Stimulated activated naive CD8-positive, alpha-beta T cell treated with anti-CD3 and anti-CD28 coated beads, Interleukin-15, amount 100 ng/mL, for 72 hours (primary cell): Measurements from ENCODE around the gene METRNL.

ENCODE experiments used
- ATAC-seq: fragments of 150-1000 bp; cut with Tn5 transposase; 2 replicates; pipeline ENCODE4 v1.10.0; 2021; ENCODE audit warnings: mild to moderate bottlenecking, moderate library complexity
- DNase-seq, 2 donors: peaks; one replicate each; pipeline ENCODE4 v3.0.0; 2021 to 2022
- H3K27ac Mint-ChIP-seq, 2 donors: one replicate each; pipeline ENCODE4 v1.8.0; 2022; ENCODE audit warnings: mild to moderate bottlenecking in 2 of 2, mixed read lengths in 2 of 2, moderate library complexity in 2 of 2
- H3K27me3 Mint-ChIP-seq: one replicate; pipeline ENCODE4 v1.8.0; 2022; ENCODE audit warnings: mixed read lengths
- H3K4me1 Mint-ChIP-seq: one replicate; pipeline ENCODE4 v1.8.0; 2022; ENCODE audit warnings: mild to moderate bottlenecking, mixed read lengths
- H3K4me3 Mint-ChIP-seq, 2 donors: one replicate each; pipeline ENCODE4 v1.8.0; 2022; ENCODE audit warnings: mild to moderate bottlenecking in 2 of 2, mixed read lengths in 2 of 2, moderate library complexity in 1 of 2
- H3K9me3 Mint-ChIP-seq, 2 donors: one replicate each; pipeline ENCODE4 v1.8.0; 2022; ENCODE audit warnings: mixed read lengths in 2 of 2

The METRNL gene

DNA sequence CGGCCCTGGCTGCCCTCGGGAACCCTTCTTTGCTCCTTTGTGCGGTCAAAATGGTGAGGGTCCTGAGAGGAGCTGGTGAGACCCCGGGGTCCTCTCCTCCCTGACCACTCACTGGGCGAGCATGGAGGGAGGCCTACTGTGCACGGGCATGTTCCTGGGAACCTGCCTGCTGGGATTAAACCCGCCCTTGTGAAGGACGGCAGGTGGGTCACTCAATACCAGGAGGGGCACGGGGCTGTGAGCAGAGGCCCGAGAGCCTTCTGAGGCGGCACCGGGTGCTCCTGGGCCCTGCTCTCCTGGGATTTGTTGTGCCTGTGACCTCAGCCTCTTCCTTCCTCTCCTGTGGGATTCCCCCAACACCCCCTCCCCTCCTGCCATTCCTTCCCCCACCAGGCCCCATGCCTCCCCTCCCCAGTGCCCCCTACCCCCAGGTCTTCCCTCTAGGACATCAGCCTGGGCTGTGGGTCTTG is 19.7 kb downstream of the METRNL start:
- Mint-ChIP-seq H3K4me3 (no peak overlapping the region), H3K9me3 (no peaks in the 10 kb centered on the region), H3K27ac (peak overlapping the region in 1 of 2 donors; percentile 88), H3K4me1 (peaks cover 27% of the 10 kb centered on the region), H3K27me3 (peaks cover 46% of the 10 kb centered on the region)
- ATAC-seq, result peak; percentile 7
- no peak for DNase-seq

DNA sequence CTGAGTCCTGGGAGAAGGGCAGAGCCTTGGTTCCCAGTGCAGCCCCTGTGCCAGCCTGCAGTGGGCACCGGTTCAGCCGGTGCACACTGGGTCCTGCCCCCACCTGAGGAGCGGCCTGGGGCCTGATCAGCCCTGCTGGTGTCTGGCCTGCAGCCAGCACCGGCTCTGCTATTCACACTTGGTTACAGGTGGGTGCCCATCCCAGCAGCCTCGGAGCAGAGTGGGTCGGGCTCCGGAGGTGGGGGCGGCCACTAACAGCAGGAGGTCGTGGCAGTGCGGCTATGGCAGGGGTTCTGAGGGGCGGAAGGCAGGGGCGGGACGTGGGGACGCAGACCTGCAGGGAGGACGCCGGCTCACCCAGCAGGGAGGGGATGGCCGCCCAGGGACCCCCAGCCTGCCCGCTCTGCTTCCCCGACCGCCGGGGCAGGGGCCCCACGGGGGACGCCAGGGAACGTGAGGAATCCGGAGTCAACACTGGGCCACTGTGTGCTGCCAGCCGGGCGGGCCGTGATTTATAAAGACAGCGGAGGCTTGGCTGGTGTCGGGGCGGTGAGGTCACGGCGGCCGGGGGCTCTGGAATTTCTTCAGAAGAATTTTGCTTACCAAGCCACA is 20.3 kb downstream of the METRNL start:
- peak overlapping the region; percentile 61 to 88 for H3K27ac Mint-ChIP-seq
- peak overlapping the region; percentile 37 to 41 for H3K4me3 Mint-ChIP-seq
- H3K9me3 Mint-ChIP-seq, result no peaks in the 10 kb centered on the region
- DNase-seq (no peak), ATAC-seq (peak; percentile 49)
- peaks cover 52% of the 10 kb centered on the region for H3K27me3 Mint-ChIP-seq
- peaks cover 27% of the 10 kb centered on the region for H3K4me1 Mint-ChIP-seq

DNA sequence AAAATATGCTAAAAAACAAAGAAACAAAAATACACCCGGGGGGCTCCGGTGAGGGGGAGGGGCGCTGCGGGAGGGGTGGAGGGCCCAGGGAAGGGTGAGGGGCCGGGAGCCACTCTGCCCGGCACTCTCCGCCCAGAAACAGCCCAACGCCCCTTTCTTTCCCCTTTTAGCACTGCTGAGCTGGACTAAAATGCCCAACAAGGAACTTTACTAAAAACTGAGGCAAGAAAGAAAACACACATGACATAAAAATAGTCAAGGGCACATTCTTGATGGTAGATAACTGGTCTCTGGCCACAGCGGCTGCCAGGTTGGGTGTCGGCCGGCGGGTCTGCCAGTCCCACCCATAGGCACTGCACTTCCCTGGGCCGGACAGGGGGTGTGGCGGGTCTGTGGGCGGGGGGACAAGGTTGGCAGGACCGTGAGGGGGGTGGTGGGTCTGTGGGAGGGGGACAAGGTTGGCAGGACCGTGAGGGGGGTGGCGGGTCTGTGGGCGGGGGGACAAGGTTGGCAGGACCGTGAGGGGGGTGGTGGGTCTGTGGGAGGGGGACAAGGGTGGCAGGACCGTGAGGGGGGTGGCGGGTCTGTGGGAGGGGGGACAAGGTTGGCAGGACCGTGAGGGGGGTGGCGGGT is 20.9 kb downstream of the METRNL start:
- ATAC-seq (no peak), DNase-seq (no peak)
- no peaks in the 10 kb centered on the region for H3K9me3 Mint-ChIP-seq
- H3K4me3 Mint-ChIP-seq, result no peak overlapping the region
- H3K27ac Mint-ChIP-seq, result peak overlapping the region in 1 of 2 donors; percentile 61
- H3K4me1 Mint-ChIP-seq, result peaks cover 27% of the 10 kb centered on the region
- peaks cover 58% of the 10 kb centered on the region for H3K27me3 Mint-ChIP-seq

GRCh38 chr17:83100853-83101391 is 21.5 kb downstream of the METRNL start:
- no peaks in the 10 kb centered on the region for H3K9me3 Mint-ChIP-seq
- no peak overlapping the region for H3K4me3 Mint-ChIP-seq
- peaks cover 58% of the 10 kb centered on the region for H3K27me3 Mint-ChIP-seq
- H3K27ac Mint-ChIP-seq, result no peak overlapping the region
- DNase-seq (no peak), ATAC-seq (peak; percentile 16)
- H3K4me1 Mint-ChIP-seq, result peaks cover 27% of the 10 kb centered on the region

DNA sequence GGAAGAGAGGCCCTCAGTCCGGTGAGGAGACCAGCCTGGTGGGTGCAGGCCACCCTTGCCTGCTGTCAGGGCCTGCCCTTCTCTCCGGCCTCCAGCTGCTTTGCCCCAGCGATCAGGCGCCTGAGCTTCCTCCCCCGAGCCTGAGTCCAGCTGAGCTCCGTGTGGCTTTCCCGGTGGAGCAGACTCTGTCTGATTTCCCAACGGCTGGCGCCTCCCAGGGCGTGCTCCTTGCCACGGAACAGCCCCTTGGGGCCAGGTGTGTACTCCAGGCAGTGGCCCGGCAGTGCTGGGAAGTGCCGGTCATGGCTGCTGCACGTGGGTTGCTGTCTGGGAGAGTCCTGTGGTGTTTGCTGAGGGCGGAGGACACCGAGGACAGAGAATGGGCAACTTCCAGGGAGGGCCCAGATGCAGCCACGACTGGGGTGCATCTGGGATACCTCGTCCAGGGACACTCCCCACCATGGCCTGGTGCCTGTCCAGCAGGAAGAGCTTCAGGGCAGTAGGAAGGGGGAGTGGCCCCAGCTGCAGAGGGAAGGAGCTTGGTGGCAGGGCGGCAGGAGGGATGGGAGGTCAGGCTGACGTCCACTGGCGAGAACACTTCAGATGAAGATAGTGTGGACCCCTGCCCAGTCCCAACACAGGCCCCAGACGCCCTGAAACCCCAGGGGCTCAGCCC is 22.5 kb downstream of the METRNL start:
- Mint-ChIP-seq H3K27ac (no peak overlapping the region), H3K4me1 (peaks cover 27% of the 10 kb centered on the region), H3K27me3 (peaks cover 62% of the 10 kb centered on the region)

GRCh38 chr17:83103200-83103942 is 24.0 kb downstream of the METRNL start:
- no peak for ATAC-seq
- H3K27me3 Mint-ChIP-seq, result peaks cover 69% of the 10 kb centered on the region

More for the DNA sequence above, 22.5 kb downstream of the METRNL start:
- ATAC-seq, result no peak
- Mint-ChIP-seq H3K4me3 (no peak overlapping the region), H3K9me3 (no peaks in the 10 kb centered on the region)
- DNase-seq, result no peak

DNA sequence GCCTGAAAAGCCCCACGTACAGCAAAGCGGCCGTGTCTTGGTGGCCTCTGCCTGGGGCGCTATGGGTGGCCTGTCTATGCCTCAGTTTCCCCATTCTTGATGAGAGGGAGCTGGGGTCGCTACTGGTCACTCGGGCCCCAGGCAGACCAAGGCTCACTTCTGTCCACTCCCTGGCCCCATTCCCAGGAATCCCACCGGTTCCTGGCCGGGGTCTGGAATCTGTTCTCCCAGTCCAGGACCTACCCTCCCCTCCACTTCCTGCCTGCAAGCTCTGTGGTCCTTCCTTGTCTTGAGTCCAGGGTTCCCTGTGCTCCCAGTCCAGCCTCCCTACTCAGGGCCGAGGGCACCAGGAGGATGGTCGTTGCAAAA is 24.5 kb downstream of the METRNL start:
- no peak overlapping the region for H3K27ac Mint-ChIP-seq
- H3K4me3 Mint-ChIP-seq, result peak overlapping the region in 1 of 2 donors; percentile 59
- peaks cover 69% of the 10 kb centered on the region for H3K27me3 Mint-ChIP-seq
- no peaks in the 10 kb centered on the region for H3K9me3 Mint-ChIP-seq
- no peak for ATAC-seq
- peaks cover 27% of the 10 kb centered on the region for H3K4me1 Mint-ChIP-seq
- no peak for DNase-seq

More at GRCh38 chr17:83103200-83103942, 24.0 kb downstream of the METRNL start:
- DNase-seq, result no peak
- H3K4me3 Mint-ChIP-seq, result peak overlapping the region in 1 of 2 donors; percentile 59
- H3K4me1 Mint-ChIP-seq, result peaks cover 27% of the 10 kb centered on the region
- no peaks in the 10 kb centered on the region for H3K9me3 Mint-ChIP-seq
- no peak overlapping the region for H3K27ac Mint-ChIP-seq

- H3K27ac Mint-ChIP-seq, result peak overlapping the region in 1 of 2 donors; percentile 83
- H3K9me3 Mint-ChIP-seq, result no peaks in the 10 kb centered on the region
- DNase-seq (no peak), ATAC-seq (peak; percentile 13)
- no peak overlapping the region for H3K4me3 Mint-ChIP-seq
- H3K4me1 Mint-ChIP-seq, result peaks cover 19% of the 10 kb centered on the region
- H3K27me3 Mint-ChIP-seq, result peaks cover 69% of the 10 kb centered on the region
Measured at GRCh38 chr17:83104577-83105505, 25.4 kb downstream of the METRNL start.

DNA sequence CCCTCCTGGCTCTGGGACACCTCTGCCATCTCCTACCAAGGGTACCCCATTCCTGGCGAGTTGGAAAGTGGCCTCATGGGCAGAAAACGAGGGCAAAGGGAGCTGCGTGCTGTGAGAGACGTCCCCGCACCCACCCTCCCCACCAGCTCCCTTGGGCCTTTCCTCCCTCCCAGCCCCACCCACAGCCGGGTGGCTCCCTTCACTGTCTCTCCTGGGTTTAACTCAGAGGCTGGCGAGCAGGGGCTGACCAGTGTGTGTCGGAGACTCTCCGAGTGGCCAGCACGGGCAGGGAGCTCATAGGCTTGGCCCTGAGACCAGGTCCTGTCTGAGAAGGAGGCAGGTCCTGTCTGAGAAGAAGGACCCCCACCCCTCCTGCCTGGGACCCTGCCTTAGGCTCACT is 26.1 kb downstream of the METRNL start:
- peaks cover 14% of the 10 kb centered on the region for H3K4me1 Mint-ChIP-seq
- ATAC-seq, result no peak

DNA sequence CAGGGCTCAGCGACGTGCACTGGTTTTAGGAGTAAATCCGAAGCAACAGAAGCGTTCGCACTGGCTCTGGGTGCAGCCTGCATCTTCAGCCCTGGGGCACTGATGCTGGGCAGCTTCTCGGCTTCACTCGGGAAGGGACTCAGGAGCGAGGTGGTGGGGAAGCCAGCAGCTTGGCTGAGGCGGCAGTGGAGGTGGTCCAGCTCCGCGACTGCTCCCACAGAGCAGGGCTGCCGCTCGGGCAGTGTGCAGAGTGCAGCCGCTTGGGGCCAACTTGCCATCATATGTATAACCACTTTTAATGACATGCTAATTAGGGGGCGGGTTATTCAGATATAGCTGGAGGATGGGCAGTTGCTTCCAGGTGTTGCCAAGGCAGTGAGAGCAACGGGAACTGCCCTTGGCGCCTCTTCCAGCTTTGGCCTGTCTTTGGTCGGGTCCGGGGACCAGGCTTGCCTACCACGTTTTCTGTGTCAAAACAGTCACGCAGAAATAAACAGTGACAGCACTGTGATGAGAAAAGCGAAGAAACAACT is 26.7 kb downstream of the METRNL start:
- Mint-ChIP-seq H3K4me1 (peaks cover 10% of the 10 kb centered on the region), H3K27ac (no peak overlapping the region), H3K27me3 (peaks cover 64% of the 10 kb centered on the region), H3K4me3 (no peak overlapping the region), H3K9me3 (no peaks in the 10 kb centered on the region)
- no peak for ATAC-seq
- DNase-seq, result no peak

More for the DNA sequence above, 26.1 kb downstream of the METRNL start:
- peak overlapping the region in 1 of 2 donors; percentile 83 for H3K27ac Mint-ChIP-seq
- peaks cover 65% of the 10 kb centered on the region for H3K27me3 Mint-ChIP-seq
- no peaks in the 10 kb centered on the region for H3K9me3 Mint-ChIP-seq
- DNase-seq, result no peak
- no peak overlapping the region for H3K4me3 Mint-ChIP-seq

- H3K4me3 Mint-ChIP-seq, result no peak overlapping the region
- H3K9me3 Mint-ChIP-seq, result no peaks in the 10 kb centered on the region
- ATAC-seq (no peak), DNase-seq (no peak)
- H3K4me1 Mint-ChIP-seq, result peaks cover 4% of the 10 kb centered on the region
- H3K27ac Mint-ChIP-seq, result no peak overlapping the region
- peaks cover 56% of the 10 kb centered on the region for H3K27me3 Mint-ChIP-seq
Measured at GRCh38 chr17:83106913-83107655, 27.7 kb downstream of the METRNL start.

DNA sequence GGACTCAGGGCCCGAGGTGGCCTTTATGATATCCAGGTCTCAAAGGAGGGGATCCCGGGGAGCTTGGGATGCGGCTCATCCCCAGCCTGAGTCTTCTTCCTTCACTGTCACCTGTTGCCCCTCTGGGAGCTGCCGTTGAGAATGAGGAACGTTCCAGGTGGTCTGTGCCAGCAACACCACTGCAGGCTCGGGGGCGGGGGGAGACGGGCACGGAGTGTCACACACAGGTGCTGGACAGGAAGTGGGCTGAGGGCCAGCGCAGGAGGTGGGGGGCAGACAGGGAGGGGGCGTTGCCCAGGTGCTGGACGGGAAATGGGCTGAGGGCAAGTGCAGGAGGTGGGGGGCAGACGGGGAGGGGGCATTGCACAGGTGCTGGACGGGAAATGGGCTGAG is 28.2 kb downstream of the METRNL start:
- Mint-ChIP-seq H3K4me1 (peaks cover 4% of the 10 kb centered on the region), H3K4me3 (no peak overlapping the region), H3K27me3 (peaks cover 56% of the 10 kb centered on the region), H3K27ac (no peak overlapping the region), H3K9me3 (no peaks in the 10 kb centered on the region)
- DNase-seq (no peak), ATAC-seq (no peak)

GRCh38 chr17:83108709-83109108 is 29.3 kb downstream of the METRNL start:
- no peak overlapping the region for H3K4me3 Mint-ChIP-seq
- DNase-seq (no peak), ATAC-seq (no peak)
- H3K9me3 Mint-ChIP-seq, result no peaks in the 10 kb centered on the region
- H3K27ac Mint-ChIP-seq, result no peak overlapping the region
- peaks cover 55% of the 10 kb centered on the region for H3K27me3 Mint-ChIP-seq
- H3K4me1 Mint-ChIP-seq, result peaks cover 4% of the 10 kb centered on the region

- no peak for DNase-seq
- H3K4me3 Mint-ChIP-seq, result no peak overlapping the region
- no peaks in the 10 kb centered on the region for H3K9me3 Mint-ChIP-seq
- ATAC-seq, result no peak
- no peaks in the 10 kb centered on the region for H3K4me1 Mint-ChIP-seq
- peaks cover 49% of the 10 kb centered on the region for H3K27me3 Mint-ChIP-seq
- no peak overlapping the region for H3K27ac Mint-ChIP-seq
Measured at GRCh38 chr17:83109386-83109785, 30.0 kb downstream of the METRNL start.
